AG08395 (cell line): ENCODE measurements around the gene DMRT3.

Source experiments
- DNase-seq: peaks from one replicate; pipeline ENCODE4 v3.0.0; 2012; ENCODE audit warnings: mixed read lengths, low spot score

DMRT3 gene

DNA sequence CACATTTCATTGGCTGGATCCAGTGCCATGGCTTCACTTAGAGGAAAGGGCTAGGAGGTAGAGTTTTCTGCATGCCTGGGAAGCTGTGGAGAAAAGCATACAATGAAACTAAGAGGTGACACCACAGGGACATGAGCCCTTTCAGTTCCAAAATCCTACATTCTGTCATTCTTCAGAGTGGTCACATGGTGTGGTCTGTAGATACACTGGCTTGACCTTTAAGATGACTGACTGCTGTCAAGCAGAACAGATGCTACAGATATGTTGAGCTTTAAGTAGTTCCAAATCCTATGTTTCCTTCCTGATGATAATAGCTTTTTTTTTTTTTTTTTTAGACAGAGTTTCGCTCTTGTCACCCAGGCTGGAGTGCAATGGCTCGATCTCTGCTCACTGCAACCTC is 26.2 kb downstream of the DMRT3 start:
- no peak for DNase-seq

DNA sequence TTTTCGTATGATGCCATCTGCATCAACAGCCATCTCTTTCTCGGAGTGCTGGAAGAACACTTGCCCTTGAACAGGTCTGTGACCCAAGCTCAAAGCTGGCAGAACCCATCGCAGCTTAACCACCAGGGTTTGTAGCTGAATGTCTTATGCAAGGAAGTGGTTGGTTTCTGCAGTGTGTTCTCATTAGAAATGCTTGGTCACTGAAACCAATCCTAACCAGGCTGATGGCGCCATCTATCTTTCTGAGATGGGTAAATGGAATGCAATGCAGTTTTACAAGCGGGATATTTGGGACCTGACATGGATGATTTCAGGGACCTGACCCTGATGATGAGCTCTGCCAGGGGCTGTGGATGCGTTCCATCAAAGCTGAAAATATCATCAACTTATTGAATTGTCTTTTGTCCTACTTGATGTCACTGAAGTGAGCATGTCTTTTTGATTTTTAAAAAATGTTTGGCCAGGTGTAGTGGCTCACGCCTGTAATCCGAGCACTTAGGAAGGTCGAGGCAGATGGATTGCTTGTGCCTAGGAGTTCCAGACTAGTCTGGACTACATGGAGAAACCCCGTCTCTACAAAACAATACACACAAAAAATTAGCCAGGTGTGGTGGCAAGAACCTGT is 28.7 kb downstream of the DMRT3 start:
- peak; percentile 72 for DNase-seq

DNA sequence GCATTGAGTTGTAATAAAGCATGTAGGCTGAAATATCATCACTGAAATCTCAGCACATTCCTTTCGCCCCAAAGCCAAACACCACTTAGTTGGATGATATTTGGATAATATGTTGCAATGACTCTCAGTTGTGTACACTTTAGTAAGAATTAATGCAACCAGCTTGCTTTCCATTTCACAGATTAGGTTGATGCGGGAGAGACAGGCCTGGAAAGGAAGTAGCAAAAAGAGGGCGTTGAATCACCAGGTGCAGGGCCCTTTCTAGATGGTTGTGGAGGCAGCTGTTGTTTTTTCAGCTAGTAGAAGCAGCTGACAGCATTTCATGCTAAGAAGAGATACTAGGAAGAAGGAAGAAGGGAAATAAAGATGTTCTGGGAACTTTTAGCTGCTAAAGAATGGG is 30.9 kb downstream of the DMRT3 start:
- no peak for DNase-seq

DNA sequence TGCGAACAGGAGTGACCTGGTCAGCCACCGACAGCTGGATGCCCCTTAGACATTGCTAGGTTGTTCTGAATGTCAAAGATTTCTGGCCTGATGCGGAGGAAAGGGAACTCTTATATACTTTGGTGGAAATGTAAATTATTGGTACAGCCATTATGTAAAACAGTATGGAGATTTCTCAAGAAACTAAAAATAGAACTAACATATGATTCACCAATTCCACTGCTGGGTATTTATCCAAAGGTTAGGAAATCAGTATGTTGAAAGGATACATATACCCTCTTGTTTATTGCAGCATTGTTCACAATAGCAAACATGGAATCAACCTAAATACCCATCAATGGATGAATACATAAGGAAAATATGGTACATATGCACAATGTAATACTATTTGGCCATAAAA is 31.8 kb downstream of the DMRT3 start:
- DNase-seq: no peak

DNA sequence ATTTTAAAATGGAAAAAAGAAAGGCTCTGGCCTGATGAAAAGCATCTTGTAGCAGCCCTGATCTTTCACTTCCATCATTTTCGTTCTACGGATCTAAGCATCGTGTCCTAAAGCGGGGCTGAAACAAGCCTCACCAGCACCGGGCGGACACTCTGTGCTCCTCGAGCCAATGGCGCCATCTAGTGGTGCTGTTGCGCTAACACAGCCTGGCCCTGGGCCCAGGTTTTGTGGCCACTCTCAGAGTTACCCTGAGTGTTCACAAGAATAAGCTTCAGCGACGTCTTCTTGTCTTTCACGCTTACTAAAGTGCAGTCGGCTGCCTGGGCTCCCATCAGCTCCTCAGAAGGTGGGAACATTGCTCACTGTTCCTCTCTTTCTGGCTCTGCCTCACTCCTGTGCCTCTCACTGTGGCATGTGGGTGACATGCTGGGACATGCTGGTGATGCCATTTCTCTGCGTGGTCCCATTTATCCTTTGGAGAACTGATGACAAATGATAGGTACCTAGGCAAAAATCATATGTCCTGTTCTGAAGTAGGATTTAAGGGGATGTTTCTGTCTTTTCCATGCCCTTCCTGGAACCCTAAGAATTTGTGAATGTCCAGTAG is 32.7 kb downstream of the DMRT3 start:
- DNase-seq: peak; percentile 79

GRCh38 chr9:1013021-1013420 is 36.6 kb downstream of the DMRT3 start:
- no peak for DNase-seq

DNA sequence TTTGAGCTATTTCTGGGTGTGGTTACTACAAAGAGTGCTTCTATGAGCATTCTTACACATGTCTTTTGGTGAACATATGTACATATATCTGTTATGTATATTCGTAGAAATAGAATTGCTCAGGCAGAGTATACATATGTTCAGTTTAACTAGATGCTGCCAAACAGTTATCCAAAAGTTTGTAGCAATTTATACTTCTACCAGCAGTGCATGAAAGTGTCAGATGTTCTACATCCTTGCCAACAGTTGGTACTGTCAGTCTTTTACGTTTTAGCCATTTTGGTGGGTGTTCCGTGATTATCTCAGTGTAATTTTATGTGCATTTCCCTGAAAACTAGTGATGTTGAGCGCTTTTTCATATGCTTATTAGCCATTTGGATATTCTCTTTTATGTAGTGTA is 37.8 kb downstream of the DMRT3 start:
- no peak for DNase-seq

DNA sequence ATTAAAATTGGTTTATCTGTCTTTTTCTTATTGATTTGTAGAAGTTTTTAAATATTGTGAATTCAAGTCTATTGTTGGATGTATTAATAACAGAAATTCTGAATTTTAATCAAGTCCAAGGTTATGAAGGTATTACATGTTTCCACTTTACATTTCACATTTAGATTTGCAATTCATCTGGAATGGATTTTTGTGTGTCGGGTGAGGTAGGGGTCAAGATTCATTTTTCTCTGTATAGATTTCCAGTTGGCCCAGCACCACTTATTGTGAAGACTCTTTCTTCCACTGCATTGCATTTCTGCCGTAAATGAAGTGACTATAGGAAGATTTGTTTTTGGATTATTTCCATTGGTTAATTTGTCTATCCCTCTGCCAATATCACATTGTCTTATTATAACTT is 38.2 kb downstream of the DMRT3 start:
- DNase-seq: no peak

GRCh38 chr9:1018121-1018520 is 41.7 kb downstream of the DMRT3 start:
- peak; percentile 50 for DNase-seq

DNA sequence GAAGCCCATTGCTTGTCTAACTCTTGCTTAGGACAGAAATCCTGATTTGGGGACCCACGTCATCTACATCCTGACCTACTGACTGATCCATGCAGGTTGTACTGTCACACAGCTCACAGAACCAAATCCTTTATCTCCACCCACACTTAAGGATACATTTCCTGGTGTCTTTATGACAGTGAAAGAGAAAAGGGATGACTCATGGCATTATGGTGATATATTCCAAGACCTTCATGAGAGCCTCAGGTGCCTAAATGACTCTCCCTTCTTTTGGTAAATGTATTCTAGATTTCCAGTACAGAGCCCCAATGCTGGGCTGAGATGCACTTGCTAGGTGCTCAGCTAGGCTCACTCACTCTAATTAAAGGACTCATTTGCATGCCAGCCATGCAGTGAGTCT is 47.7 kb downstream of the DMRT3 start:
- no peak for DNase-seq

- no peak for DNase-seq
Observed at GRCh38 chr9:1025131-1025530, 48.7 kb downstream of the DMRT3 start.

GRCh38 chr9:1026219-1026618 is 49.8 kb downstream of the DMRT3 start:
- no peak for DNase-seq

DNA sequence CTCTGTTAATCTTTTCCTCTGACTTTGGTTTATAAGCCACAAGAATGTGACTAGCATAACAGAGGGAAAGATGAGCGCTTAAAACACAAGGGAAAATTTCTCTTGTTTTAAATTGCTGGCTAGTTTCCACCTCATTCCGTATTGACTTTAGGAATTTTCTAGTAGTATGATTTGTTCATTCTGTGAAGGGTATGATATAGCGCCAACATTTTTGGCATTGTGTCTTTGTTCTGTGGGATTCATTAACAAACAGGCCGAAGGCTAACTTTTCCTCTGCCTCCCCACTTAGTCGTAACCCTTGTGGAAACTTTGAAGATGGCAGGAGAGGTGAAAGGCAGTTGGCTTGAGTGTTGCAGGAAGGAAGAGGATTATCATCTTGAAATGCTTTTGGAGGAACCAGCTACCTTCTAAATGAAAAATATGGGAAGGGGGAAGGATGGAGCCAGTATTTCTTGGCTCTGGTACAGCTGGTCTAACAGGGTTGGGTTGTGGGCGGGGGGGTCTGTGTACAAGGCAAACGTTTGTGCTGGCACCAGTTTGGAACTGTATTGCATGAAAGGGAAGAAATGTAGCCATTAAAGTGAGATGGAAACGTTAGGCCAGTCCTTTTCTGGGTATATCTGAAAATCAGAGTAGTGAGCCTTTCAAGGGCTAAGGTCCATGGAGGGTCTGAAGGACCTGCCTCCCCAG is 52.2 kb downstream of the DMRT3 start:
- DNase-seq: no peak

GRCh38 chr9:1031951-1032601 is 55.6 kb downstream of the DMRT3 start:
- no peak for DNase-seq

- DNase-seq: no peak
Observed at GRCh38 chr9:1034271-1034670, 57.8 kb downstream of the DMRT3 start.

DNA sequence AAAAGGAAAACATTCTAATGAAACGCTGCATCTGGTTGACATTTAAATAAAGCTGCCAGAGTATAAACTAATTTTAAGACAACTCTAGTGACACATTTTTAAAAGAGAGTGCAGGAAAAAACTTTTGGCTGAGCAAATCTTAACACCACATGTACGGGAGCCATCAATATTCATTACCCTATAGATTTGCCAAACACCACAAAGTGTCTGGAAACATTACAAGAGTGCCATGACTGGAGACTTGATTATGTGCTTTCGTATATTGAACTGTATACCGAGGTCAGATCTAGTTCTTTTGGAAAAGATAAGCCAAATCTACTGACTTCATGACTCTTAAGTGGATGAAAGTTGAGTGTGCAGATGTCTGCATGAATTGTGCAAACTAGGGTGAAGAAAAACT is 63.1 kb downstream of the DMRT3 start:
- DNase-seq: no peak
